Measurements from ENCODE around the gene AK1.

DNA sequence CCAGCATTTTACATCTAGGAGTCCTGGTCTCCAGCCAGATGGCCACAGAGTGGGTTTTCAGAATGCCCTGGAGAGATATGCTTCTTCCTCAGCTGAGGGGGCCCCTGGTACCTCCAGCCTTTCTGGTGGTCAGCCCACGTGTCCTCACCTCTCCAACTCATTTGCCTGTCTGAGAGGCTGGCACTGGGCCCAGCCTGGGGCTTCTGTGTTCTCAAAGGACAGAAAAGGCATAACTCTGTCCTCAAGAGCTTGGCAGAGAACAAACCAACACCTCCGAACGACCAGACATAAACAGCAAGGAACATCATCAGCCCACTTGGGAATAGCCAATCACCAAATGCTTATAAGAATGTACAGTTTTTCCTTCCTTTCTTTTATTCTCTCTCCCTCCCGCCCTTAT, 40.1 kb downstream of the AK1 start:
- no peak for TF ChIP-seq POLR2A (IDR thresholded peaks at IDR 0.05; ENCODE audit: low read length)
- TF ChIP-seq GATA1 (IDR thresholded peaks at IDR 0.05; ENCODE audit: low read depth, low read length): no peak

All from erythroblast (primary cell).